ENCODE results near the gene TMC8. TPM values are rescaled to one million over a fixed set of nuclear protein-coding genes. Genes with fewer than 3 reads are reported as not detected.

The TMC8 gene
- polyA plus RNA-seq, 1 experiment = not detected

- CTCF ChIA-PET = interaction anchor here (1.2 kb wide), 1 partner anchor 130 kb away, joined by 3 read pairs; no protein-coding TSS in a partner anchor
- no peak for DNase-seq (ENCODE audit: low read depth)
- no peaks in the 10 kb centered on the region for H3K27me3 ChIP-seq (ENCODE audit: control insufficient read depth, insufficient read depth, low read length)
- POLR2A ChIA-PET = no interaction called here
- no peak overlapping the region for H3K4me3 ChIP-seq (ENCODE audit: low read depth, low read length)
- TF ChIP-seq, protein P1, sequence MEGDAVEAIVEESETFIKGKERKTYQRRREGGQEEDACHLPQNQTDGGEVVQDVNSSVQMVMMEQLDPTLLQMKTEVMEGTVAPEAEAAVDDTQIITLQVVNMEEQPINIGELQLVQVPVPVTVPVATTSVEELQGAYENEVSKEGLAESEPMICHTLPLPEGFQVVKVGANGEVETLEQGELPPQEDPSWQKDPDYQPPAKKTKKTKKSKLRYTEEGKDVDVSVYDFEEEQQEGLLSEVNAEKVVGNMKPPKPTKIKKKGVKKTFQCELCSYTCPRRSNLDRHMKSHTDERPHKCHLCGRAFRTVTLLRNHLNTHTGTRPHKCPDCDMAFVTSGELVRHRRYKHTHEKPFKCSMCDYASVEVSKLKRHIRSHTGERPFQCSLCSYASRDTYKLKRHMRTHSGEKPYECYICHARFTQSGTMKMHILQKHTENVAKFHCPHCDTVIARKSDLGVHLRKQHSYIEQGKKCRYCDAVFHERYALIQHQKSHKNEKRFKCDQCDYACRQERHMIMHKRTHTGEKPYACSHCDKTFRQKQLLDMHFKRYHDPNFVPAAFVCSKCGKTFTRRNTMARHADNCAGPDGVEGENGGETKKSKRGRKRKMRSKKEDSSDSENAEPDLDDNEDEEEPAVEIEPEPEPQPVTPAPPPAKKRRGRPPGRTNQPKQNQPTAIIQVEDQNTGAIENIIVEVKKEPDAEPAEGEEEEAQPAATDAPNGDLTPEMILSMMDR (IDR thresholded peaks at IDR 0.05; ENCODE audit: insufficient read depth, low read depth, low read length) = no peak
- H3K36me3 ChIP-seq (ENCODE audit: control insufficient read depth, insufficient read depth, low read length) = no peaks in the 10 kb centered on the region
Observed at GRCh38 chr17:78121801-78122215, 8.8 kb upstream of the TMC8 start.

DNA sequence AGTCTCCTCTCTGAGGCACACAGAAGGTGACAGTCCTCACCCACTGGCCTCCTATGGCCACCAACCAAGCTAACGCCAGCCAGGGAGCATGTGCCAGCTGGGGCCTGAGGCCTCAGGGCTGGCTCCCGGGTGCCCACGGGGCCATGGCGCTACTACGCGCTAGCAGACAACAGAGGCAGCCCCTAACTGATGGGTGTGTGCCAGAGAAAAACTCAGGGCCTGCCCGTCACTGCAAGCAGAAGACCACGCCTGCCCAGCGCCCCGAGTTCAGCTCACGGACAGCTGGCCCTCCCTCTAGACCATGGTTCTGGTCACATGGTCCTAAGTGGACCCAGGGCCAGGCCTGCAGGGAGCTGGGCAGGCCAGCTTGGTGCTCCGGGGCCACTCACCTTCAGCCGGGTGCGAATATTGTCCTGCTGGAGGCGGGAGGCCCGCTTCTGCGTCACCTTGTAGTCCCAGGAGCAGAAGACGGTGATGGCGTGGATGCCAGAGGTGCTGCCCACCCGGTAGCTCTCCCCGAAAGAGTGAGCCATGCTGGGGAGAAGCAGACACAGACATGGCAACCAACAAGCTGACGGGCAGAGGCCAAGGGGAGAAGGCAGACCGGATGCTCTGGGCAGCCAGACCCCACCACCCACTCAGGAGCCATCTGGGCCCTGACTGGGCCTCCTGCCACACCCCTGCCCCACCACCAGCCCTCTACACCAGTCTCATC, 8.2 kb upstream of the TMC8 start:
- no peak for DNase-seq (ENCODE audit: low read depth)
- CTCF ChIA-PET = interaction anchor here (1.2 kb wide), 1 partner anchor 129 kb away, joined by 3 read pairs; no protein-coding TSS in a partner anchor

DNA sequence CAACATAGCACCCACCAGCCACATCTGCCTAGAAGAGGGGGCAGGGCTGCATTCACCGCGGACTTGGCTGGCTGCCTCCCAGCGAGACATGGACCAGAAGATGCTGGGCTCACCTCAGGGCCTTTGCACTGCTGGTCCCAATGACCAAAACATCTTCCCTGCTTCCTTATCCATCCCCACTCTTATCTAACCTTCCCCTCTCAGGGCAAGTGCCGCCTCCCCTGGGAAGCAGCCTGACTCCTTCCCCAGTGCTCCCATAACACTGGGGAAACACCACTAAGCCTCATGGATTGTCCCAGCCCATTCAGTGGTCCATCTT, 7.7 kb upstream of the TMC8 start:
- no peak for DNase-seq (ENCODE audit: low read depth)
- ChIA-PET POLR2A (no interaction called here), CTCF (interaction anchor here (1.2 kb wide), 1 partner anchor 129 kb away, joined by 3 read pairs; no protein-coding TSS in a partner anchor)
- H3K27me3 ChIP-seq (ENCODE audit: control insufficient read depth, insufficient read depth, low read length) = peaks cover 2% of the 10 kb centered on the region; the same call in 1 of the 2 replicates
- no peak overlapping the region for H3K4me3 ChIP-seq (ENCODE audit: low read depth, low read length)
- H3K36me3 ChIP-seq (ENCODE audit: control insufficient read depth, insufficient read depth, low read length) = no peaks in the 10 kb centered on the region
- TF ChIP-seq, protein P1 (IDR thresholded peaks at IDR 0.05; ENCODE audit: insufficient read depth, low read depth, low read length) = no peak

More for the DNA sequence above, 8.2 kb upstream of the TMC8 start:
- peaks cover 2% of the 10 kb centered on the region; the same call in 1 of the 2 replicates for H3K27me3 ChIP-seq (ENCODE audit: control insufficient read depth, insufficient read depth, low read length)
- POLR2A ChIA-PET = no interaction called here
- H3K4me3 ChIP-seq (ENCODE audit: low read depth, low read length) = no peak overlapping the region
- TF ChIP-seq, protein P1 (IDR thresholded peaks at IDR 0.05; ENCODE audit: insufficient read depth, low read depth, low read length) = no peak
- H3K36me3 ChIP-seq (ENCODE audit: control insufficient read depth, insufficient read depth, low read length) = no peaks in the 10 kb centered on the region

GRCh38 chr17:78123258-78123929, 7.2 kb upstream of the TMC8 start:
- H3K4me3 ChIP-seq (ENCODE audit: low read depth, low read length) = no peak overlapping the region
- DNase-seq (ENCODE audit: low read depth) = no peak
- no peaks in the 10 kb centered on the region for H3K36me3 ChIP-seq (ENCODE audit: control insufficient read depth, insufficient read depth, low read length)
- CTCF ChIA-PET = interaction anchor here (1.2 kb wide), 1 partner anchor 128 kb away, joined by 3 read pairs; no protein-coding TSS in a partner anchor
- TF ChIP-seq, protein P1 (IDR thresholded peaks at IDR 0.05; ENCODE audit: insufficient read depth, low read depth, low read length) = no peak
- POLR2A ChIA-PET = no interaction called here
- peaks cover 2% of the 10 kb centered on the region; the same call in 1 of the 2 replicates for H3K27me3 ChIP-seq (ENCODE audit: control insufficient read depth, insufficient read depth, low read length)

DNA sequence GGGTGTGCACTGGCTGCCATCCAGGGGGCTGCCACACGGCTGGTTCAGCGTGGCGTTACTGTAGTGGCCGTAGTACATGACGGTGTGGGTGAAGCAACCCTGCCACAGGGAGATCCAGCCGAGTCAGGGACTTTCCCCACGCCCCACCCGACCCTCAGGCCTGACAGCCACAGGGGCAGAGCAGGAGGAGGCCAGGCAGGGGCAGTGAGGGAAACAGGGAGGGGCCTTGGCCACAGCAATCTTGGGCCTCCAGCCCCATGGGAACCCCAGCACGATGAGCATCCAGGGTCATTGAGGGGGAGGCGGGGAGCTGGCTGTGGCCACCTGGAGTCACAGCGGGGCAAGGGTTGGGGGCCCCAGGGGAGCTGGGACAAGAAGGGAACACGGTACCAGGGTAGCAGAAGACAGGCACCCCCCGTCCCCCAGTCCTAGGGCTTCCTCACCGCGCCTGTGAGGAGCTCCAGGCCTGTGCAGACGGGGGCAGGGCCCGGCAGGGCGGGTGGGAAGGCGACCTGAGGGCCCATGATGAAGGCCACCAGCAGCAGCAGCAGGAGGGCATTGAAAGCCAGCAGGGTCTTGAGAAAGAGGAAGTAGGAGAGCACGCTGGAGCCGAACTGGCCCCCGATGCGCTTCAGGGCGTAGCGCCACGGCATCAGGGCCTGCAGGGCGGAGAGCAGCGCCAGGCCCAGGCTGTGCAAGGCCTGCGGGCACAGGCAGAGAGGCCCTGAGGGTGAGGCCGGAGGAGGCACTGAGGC, 6.3 kb upstream of the TMC8 start:
- no peaks in the 10 kb centered on the region for H3K36me3 ChIP-seq (ENCODE audit: control insufficient read depth, insufficient read depth, low read length)
- peaks cover 2% of the 10 kb centered on the region; the same call in 1 of the 2 replicates for H3K27me3 ChIP-seq (ENCODE audit: control insufficient read depth, insufficient read depth, low read length)
- ChIA-PET POLR2A (no interaction called here), CTCF (interaction anchor here (1.3 kb wide), 1 partner anchor 12 kb away, joined by 5 read pairs; no protein-coding TSS in a partner anchor)
- no peak overlapping the region for H3K4me3 ChIP-seq (ENCODE audit: low read depth, low read length)
- no peak for DNase-seq (ENCODE audit: low read depth)
- TF ChIP-seq, protein P1 (IDR thresholded peaks at IDR 0.05; ENCODE audit: insufficient read depth, low read depth, low read length) = no peak

All from BJ (cell line).